Activated T-helper 2 cell treated with anti-CD3 and anti-CD28 coated beads, Interferon-gamma antibody, Interleukin-2, Interleukin-4, amounts not matched to agents 10 μg/mL and 5 μg/mL and 100 μg/mL, durations not matched to agents 14 hours and 24 hours and 36 hours (primary cell): ENCODE data around the gene BICRA. TPM values are rescaled to one million over a fixed set of nuclear protein-coding genes. Genes with fewer than 3 reads are reported as not detected.

Experiments
- DNase-seq: peaks from one replicate; pipeline ENCODE4 v3.0.0; 2021; ENCODE audit warnings: low spot score
- H3K27ac Mint-ChIP-seq: one replicate; pipeline ENCODE4 v1.8.0; 2021; ENCODE audit warnings: mixed read lengths
- H3K27me3 Mint-ChIP-seq: one replicate; pipeline ENCODE4 v1.8.0; 2021; ENCODE audit warnings: low read depth, mixed read lengths
- H3K36me3 Mint-ChIP-seq: one replicate; pipeline ENCODE4 v1.8.0; 2021; ENCODE audit warnings: low read depth, mixed read lengths
- H3K4me1 Mint-ChIP-seq: one replicate; pipeline ENCODE4 v1.8.0; 2021; ENCODE audit warnings: low read depth, mixed read lengths
- H3K4me3 Mint-ChIP-seq: one replicate; pipeline ENCODE4 v1.8.0; 2021; ENCODE audit warnings: low read depth, mild to moderate bottlenecking, moderate library complexity, mixed read lengths
- H3K9me3 Mint-ChIP-seq: one replicate; pipeline ENCODE4 v1.8.0; 2021; ENCODE audit warnings: mixed read lengths
- intact Hi-C: fragments of 100-400 bp; cut with micrococcal nuclease; formaldehyde crosslinking; loops from one replicate; pipeline ENCODE4 v1.15.1; 2023
- total RNA-seq: library from RNA; stranded (reverse); gene quantifications from 2 replicates; pipeline ENCODE4 v1.2.3, GENCODE V29; 2022

The BICRA gene
- total RNA-seq, 1 donor from 2014 or later, result 12.2 TPM

DNA sequence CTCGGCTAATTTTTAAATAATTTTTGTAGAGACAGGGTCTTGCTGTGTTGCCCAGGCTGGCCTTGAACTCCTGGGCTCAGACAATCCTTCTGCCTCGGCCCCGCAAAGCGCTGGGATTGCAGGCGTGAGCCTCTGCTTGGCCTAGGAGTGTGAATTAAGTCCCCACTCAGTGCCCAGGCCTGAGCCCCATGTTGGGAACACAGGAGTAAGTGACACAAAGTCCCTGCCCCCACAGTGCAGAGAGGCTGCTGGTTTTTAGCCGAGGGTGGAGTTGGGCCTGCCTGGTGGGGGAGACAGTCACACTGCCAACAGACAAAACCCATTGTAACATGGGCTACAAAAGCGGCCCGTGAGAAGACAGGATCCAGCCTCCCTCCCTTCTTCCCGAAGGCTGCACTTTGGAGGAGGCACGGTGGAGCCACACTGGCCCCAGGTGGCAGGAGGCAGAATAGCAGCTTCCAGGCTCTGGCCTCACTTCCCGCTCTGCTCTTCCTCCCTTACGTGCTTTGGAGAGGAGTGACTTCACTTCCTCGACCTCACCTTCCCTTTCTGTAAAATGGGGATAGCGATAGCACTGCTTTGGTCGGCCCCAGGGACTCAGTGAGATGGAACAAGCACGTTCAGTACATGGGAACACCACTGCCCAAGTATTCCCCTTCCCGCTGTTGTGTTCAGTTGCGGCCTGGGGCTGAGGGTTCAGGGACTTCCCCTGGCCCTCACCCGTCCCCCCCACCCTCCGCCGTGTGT is 89.1 kb downstream of the BICRA start:
- no peaks in the 10 kb centered on the region for H3K27me3 Mint-ChIP-seq
- H3K27ac Mint-ChIP-seq, result no peak overlapping the region
- no peaks in the 10 kb centered on the region for H3K4me1 Mint-ChIP-seq
- peak; percentile 39 for DNase-seq
- peaks cover 13% of the 10 kb centered on the region for H3K36me3 Mint-ChIP-seq
- no peaks in the 10 kb centered on the region for H3K9me3 Mint-ChIP-seq
- intact Hi-C loops, result loop anchor here (1.0 kb wide), 2 partner anchors 180 to 262 kb away; no protein-coding TSS in a partner anchor
- H3K4me3 Mint-ChIP-seq, result no peak overlapping the region

DNA sequence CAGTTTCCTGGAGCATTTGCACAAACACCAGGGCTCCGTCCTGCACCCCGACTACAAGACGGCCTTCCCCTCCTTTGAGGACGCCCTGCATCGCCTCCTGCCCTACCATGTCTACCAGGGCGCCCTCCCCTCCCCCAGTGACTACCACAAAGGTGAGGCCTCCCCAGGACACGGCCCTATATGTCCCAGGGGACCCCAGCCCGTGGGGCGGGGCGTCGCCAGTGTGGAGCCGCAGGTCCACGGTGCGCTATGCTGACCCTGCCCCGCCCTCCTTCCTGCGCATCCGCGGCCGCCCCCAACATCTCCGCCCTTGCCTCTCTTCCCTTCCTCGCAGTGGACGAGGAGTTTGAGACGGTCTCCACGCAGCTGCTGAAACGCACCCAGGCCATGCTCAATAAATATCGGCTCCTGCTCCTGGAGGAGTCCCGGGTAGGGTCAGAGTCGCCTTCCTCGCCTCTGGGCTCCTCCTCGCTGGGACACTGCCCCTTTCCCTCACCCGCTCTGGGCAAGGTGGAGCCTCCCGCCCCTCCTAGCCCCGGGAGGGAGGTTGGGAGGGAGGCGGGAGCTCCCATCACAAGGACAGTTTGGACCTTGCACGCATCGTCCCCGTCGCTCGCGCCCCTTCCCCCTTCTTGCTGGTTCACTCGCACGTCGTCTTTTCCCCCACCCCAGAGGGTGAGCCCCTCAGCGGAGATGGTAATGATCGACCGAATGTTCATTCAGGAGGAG is 89.9 kb downstream of the BICRA start:
- Mint-ChIP-seq H3K9me3 (no peaks in the 10 kb centered on the region), H3K27me3 (no peaks in the 10 kb centered on the region), H3K36me3 (peaks cover 16% of the 10 kb centered on the region), H3K27ac (no peak overlapping the region), H3K4me1 (no peaks in the 10 kb centered on the region), H3K4me3 (no peak overlapping the region)
- intact Hi-C loops, result loop anchor here (1.0 kb wide), 2 partner anchors 180 to 262 kb away; no protein-coding TSS in a partner anchor
- no peak for DNase-seq

DNA sequence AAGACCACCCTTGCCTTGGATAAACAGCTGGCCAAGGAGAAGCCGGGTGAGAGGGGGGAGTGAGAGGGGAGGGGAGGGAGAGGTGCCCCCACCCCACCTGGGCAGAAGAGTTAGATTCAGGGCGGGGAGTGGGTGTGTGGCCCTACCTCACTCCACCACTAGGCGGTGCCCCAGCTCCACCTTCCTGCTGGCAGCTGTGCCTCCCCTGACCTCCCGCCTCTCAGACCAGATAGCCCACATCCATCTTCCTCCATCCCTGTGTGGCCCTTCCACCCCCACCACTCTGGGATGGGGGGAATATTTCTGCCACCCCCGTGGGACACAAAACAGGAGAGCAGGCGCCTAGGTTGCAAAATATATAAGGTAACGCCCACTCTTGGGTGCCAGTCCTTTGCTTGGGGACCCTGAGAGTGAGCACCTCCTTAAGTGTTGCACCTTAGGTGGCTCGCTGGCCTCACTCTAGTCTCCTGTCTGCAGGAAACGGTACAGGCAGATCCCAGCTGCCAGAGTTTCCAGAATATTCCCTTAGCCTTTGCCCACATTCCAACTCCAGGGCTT is 90.5 kb downstream of the BICRA start:
- no peaks in the 10 kb centered on the region for H3K4me1 Mint-ChIP-seq
- DNase-seq, result peak; percentile 27
- no peak overlapping the region for H3K27ac Mint-ChIP-seq
- intact Hi-C loops, result no loop called here
- H3K36me3 Mint-ChIP-seq, result peaks cover 16% of the 10 kb centered on the region
- no peaks in the 10 kb centered on the region for H3K27me3 Mint-ChIP-seq
- H3K4me3 Mint-ChIP-seq, result no peak overlapping the region
- H3K9me3 Mint-ChIP-seq, result no peaks in the 10 kb centered on the region

DNA sequence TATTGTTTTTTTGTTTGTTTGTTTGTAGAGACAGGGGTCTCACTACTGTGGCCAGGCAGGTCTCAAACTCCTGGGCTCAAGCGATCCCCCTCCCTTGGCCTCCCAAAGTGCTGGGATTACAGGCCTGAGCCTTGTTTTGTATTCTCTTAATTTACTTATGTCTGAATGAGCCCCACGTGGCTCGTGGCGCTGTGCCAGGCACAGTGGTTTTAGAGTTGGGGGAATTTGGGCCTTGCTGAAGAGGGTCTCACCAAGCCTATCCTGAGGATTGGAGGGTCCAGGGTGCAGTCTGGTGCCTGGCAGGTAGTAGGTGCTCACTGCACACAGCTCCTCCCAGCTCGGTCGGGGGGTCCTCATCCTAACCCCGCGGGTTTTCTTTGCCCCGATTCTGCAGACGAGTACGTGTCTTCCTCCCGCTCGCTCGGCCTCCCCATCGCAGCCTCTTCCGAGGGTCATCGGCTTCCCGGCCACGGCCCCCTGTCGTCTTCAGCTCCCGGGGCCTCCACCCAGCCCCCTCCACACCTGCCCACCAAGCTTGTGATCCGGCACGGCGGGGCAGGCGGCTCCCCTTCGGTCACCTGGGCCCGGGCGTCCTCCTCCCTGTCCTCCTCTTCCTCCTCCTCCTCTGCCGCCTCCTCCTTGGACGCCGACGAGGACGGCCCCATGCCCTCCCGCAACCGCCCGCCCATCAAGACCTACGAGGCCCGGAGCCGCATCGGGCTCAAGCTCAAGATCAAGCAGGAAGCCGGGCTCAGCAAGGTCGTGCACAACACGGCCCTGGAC is 92.2 kb downstream of the BICRA start:
- intact Hi-C loops, result loop anchor here (10.0 kb wide), 1 partner anchor 406 kb away; no protein-coding TSS in a partner anchor
- no peak for DNase-seq
- H3K27me3 Mint-ChIP-seq, result no peaks in the 10 kb centered on the region
- H3K4me1 Mint-ChIP-seq, result no peaks in the 10 kb centered on the region
- H3K4me3 Mint-ChIP-seq, result no peak overlapping the region
- H3K27ac Mint-ChIP-seq, result no peak overlapping the region
- H3K36me3 Mint-ChIP-seq, result peaks cover 16% of the 10 kb centered on the region
- no peaks in the 10 kb centered on the region for H3K9me3 Mint-ChIP-seq

DNA sequence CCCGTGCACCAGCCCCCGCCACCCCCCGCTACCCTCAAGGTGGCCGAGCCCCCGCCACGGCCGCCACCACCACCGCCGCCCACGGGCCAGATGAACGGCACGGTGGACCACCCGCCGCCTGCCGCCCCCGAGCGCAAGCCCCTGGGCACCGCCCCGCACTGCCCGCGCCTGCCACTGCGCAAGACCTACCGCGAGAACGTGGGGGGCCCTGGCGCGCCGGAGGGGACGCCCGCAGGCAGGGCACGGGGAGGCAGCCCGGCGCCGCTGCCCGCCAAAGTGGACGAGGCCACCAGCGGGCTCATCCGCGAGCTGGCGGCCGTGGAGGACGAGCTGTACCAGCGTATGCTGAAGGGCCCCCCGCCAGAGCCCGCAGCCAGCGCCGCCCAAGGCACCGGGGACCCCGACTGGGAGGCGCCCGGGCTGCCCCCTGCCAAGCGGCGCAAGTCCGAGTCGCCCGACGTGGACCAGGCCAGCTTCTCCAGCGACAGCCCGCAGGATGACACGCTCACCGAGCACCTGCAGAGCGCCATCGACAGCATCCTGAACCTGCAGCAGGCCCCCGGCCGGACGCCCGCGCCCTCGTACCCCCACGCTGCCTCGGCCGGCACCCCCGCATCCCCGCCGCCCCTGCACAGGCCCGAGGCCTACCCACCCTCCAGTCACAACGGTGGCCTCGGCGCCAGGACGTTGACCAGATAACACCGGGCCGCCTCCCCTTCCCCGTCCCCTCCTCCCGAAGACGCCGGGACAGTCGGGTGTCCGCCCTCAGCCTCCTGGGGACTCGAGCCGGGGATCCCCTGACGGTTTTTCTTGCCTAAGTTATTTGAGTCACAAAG is 93.0 kb downstream of the BICRA start:
- Mint-ChIP-seq H3K27ac (no peak overlapping the region), H3K36me3 (peaks cover 16% of the 10 kb centered on the region), H3K27me3 (no peaks in the 10 kb centered on the region), H3K9me3 (no peaks in the 10 kb centered on the region), H3K4me3 (no peak overlapping the region), H3K4me1 (no peaks in the 10 kb centered on the region)
- DNase-seq, result no peak
- intact Hi-C loops, result loop anchor here (10.0 kb wide), 1 partner anchor 407 kb away; no protein-coding TSS in a partner anchor

DNA sequence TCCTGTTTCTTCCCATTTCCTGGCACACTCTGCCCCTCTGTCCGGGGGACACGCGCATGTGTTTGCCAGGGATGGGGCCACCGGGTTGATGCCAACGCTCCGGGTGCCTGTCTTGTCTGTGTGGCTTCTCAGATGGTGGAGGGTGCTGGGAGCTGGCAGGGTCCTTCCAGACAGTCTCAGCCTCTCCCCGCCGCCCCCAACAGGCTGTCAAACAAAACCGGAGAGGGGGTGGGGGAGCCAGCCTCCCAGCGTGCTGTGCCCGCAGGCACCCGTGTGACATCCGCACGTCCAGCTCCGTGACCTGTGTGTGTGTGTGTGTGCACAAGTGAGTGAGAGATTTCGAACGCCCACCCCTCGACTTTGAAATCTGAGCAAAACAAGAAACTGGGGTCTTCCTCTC is 93.7 kb downstream of the BICRA start:
- no peak for DNase-seq
- no peak overlapping the region for H3K27ac Mint-ChIP-seq
- no peak overlapping the region for H3K4me3 Mint-ChIP-seq
- no peaks in the 10 kb centered on the region for H3K27me3 Mint-ChIP-seq
- peaks cover 16% of the 10 kb centered on the region for H3K36me3 Mint-ChIP-seq
- H3K4me1 Mint-ChIP-seq, result no peaks in the 10 kb centered on the region
- no peaks in the 10 kb centered on the region for H3K9me3 Mint-ChIP-seq
- intact Hi-C loops, result loop anchor here (10.0 kb wide), 1 partner anchor 408 kb away; no protein-coding TSS in a partner anchor

DNA sequence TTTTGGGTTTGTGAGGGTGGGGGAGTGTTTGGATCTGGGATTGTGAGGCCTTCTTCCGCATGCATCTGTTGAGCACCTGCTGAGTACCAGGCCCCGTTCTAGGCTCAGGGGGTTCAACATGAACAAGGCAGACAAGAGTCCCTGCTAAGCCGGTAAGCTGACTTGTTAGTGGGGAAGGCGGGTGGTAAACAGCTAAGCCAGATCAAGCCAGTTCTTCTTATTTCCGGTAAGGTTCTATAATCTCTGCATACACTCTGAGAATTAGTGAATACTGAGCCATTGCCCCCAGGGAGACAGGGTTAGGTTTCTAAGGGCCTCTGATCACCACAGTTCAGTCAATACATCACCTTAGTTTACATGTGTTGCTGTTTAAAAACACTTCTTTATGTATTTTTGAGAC is 94.4 kb downstream of the BICRA start:
- intact Hi-C loops, result loop anchor here (10.0 kb wide), 1 partner anchor 408 kb away; no protein-coding TSS in a partner anchor
- DNase-seq, result no peak
- Mint-ChIP-seq H3K36me3 (peaks cover 16% of the 10 kb centered on the region), H3K27me3 (no peaks in the 10 kb centered on the region), H3K4me1 (no peaks in the 10 kb centered on the region), H3K9me3 (no peaks in the 10 kb centered on the region), H3K27ac (no peak overlapping the region), H3K4me3 (no peak overlapping the region)

DNA sequence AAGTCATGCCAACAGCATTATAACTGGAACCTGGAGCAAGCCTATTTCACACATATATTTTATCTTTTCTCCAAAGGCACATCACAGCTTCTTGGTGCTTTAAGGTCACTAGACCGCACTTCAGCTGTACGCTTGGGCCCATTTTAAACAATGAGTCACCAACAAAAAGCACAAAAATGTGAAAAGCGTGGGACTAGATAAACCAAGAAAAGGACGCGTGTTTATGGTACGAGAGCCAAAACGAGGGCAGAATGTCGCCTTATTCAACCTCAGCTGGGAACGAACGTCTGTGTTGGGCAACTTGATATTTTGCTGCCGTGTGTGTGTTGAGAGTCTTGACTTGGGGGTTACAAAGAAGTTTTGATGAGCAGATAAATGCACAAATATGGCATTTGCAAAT is 95.1 kb downstream of the BICRA start:
- Mint-ChIP-seq H3K9me3 (no peaks in the 10 kb centered on the region), H3K36me3 (peaks cover 16% of the 10 kb centered on the region), H3K27ac (no peak overlapping the region), H3K4me3 (no peak overlapping the region), H3K4me1 (no peaks in the 10 kb centered on the region), H3K27me3 (no peaks in the 10 kb centered on the region)
- intact Hi-C loops, result loop anchor here (10.0 kb wide), 1 partner anchor 409 kb away; no protein-coding TSS in a partner anchor
- no peak for DNase-seq

DNA sequence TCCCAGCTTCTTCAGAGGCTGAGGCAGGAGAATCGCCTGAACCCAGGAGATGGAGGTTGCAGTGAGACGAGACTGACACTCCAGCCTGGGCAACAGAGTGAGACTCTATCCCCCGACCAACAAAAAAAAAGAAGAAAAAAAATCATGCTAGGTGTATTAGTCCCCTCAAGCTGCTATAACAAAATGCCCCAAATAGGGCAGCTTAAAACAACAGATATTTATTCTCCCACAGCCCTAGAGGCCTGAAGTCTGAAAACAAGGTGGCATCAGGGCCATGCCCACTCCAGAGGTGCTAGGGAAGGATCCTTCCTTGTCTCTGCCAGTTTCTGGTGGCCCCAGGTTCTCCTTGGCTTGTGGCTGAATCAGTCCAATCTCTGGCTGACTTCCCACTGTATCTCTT is 95.7 kb downstream of the BICRA start:
- H3K4me3 Mint-ChIP-seq, result no peak overlapping the region
- H3K27me3 Mint-ChIP-seq, result no peaks in the 10 kb centered on the region
- no peak for DNase-seq
- peaks cover 15% of the 10 kb centered on the region for H3K36me3 Mint-ChIP-seq
- no peaks in the 10 kb centered on the region for H3K9me3 Mint-ChIP-seq
- H3K4me1 Mint-ChIP-seq, result no peaks in the 10 kb centered on the region
- intact Hi-C loops, result loop anchor here (10.0 kb wide), 1 partner anchor 410 kb away; no protein-coding TSS in a partner anchor
- no peak overlapping the region for H3K27ac Mint-ChIP-seq

DNA sequence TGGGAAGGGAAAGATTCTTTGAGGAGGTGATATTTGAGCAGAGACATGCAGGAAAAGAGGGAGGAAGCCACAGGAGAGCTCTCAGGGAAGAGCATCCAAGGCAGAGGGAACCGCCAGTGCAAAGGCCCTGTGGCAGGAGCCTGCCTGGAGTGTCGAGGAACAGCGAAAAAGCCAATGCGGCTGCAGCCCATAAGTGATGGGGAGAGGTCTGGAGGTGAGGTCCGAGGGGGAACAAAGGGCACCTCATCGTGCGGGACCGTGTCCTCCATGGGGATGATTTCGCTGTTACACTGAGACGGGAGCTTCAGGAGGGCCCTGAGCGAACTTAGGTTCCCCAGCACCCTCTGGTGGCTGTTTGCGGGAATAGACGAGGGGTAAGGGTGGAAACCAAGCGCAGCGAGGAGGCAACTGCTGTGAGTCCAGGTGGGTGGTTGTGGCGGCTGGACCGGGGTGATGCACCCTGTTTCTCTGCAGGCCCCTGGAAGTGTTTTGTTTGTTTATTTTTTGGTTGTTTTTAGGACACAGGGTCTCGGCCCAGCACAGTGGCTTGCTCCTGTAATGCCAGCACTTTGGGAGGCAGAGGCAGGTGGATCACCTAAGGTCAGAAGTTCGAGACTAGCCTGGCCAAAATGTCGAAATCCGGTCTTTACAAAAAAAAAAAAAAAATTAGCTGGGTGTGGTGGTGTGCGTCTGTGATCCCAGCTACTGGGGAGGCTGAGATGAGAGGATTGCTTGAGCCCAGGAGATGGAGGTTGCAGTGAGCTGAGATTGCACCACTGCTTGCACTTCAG is 98.4 kb downstream of the BICRA start:
- Mint-ChIP-seq H3K4me1 (no peaks in the 10 kb centered on the region), H3K4me3 (no peak overlapping the region), H3K9me3 (no peaks in the 10 kb centered on the region), H3K36me3 (peaks cover 9% of the 10 kb centered on the region), H3K27me3 (peaks cover 5% of the 10 kb centered on the region), H3K27ac (no peak overlapping the region)
- intact Hi-C loops, result loop anchor here (1.0 to 10.0 kb wide), 2 partner anchors 271 to 413 kb away; no protein-coding TSS in a partner anchor
- DNase-seq, result peak; percentile 64

DNA sequence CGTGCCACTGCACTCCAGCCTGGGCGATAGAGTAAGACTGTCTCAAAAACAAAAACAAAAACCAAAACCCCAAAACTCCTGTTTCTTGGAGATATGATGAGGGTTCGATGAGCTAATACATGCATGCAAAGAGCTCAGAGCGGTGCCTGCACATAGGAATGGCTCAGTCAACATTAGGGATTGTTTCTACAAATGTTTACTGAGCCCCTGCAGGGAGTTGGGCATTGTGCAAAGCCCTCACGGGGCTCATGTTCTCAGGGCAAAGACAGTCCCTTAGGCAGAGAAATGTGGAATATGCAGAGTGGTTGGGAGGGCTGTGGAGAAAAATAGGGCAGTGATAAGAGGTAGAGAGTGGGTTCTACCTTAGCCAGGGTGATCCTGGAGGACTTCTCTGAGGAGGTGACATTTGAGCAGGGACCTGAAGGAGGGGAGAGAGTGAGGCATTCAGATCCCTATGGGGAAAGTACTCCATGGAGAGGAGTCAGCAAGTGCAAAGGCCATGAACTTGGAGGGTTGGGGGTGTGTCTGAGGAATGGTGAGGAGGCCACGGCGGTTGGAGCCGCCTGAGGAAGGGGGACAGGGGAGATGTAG is 102.8 kb downstream of the BICRA start:
- Mint-ChIP-seq H3K9me3 (no peaks in the 10 kb centered on the region), H3K4me3 (no peak overlapping the region), H3K27ac (no peak overlapping the region), H3K4me1 (no peaks in the 10 kb centered on the region), H3K27me3 (peaks cover 23% of the 10 kb centered on the region), H3K36me3 (no peaks in the 10 kb centered on the region)
- DNase-seq, result no peak
- intact Hi-C loops, result loop anchor here (10.0 kb wide), 1 partner anchor 73 kb away; no protein-coding TSS in a partner anchor
